GM15510 (cell line): ENCODE results near the gene YTHDC2.

Experiments
- POLR2A ChIP-seq: IDR thresholded peaks from 3 replicates; pipeline ENCODE4 v1.6.1; 2011; ENCODE audit warnings: borderline replicate concordance; ENCODE audit not compliant: insufficient read length; ENCODE audit errors: extremely low read depth

The YTHDC2 gene

DNA sequence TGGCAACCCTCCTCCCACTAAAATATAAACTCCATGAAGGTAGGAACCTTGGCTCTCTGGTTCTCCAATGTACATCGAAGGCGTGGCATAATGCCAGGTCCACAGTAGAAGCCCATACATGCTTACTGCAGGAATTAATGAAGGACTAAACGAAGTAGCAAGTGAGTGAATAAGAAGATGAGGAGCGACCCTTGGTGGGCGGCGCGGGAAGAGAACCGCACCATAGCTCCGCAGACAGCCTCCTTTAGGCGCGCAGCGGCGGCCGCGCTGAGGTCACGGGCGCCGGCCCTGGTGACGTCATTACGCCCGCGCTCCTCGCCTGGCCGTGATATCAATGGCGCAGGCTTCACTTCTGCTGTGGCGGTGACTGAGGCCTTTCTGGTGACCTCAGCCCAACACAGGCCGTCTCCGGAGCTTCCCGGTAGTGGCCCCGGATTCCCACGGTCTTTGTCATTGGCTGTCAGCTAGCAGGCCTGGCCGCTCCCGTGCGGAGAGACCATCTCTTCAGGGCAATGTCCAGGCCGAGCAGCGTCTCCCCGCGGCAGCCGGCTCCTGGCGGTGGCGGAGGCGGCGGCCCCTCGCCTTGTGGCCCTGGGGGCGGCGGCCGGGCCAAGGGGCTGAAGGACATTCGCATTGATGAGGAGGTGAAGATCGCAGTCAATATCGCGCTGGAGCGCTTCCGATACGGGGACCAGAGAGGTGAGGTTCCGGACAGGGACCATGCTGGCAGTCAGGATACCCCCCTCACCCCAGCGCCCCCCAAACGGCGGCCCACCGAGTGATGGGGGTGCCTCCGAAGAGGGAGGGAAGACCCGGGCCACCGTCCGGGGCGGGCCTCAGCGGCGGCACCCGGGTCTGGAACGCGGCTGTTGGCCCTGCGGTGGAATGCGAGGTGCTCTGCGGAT lies at the start of gene YTHDC2:
TSS of gene YTHDC2 (plus strand) at position 311 of the 905 bp plus-strand sequence. CDS start at position 513, 202 bp downstream.
- peak; percentile 89 for TF ChIP-seq POLR2A

DNA sequence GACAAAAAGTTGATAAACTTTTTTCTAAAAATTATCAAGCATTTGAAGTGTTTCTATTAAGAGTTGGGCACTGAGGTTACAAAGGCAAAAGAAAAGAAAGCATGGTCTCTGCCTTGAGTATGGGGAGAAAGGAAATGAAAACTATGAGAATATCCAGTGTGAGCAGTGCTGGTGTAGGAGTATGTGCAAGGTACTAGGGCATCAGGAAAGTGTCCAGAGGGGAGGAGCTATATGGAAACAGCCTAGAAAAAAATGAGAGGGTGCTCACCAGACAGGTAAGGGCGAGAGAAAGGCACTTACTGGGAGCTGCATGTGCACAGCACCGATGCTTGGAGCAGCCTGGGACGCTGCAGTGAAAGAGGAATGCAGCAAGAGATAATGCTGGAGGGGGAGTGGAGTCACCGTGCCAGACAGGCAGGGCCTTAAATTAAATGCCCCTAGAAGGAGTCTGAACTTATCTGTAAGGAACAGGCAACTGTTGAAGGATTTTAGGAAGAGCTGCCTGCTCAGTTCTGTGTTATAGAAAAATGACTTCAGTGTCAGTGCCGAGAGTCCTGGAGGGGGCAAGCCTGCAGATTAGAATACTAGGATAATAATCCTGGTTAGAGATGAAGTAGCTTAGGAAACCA lies 39.3 kb upstream of the YTHDC2 start:
- TF ChIP-seq POLR2A, result no peak

DNA sequence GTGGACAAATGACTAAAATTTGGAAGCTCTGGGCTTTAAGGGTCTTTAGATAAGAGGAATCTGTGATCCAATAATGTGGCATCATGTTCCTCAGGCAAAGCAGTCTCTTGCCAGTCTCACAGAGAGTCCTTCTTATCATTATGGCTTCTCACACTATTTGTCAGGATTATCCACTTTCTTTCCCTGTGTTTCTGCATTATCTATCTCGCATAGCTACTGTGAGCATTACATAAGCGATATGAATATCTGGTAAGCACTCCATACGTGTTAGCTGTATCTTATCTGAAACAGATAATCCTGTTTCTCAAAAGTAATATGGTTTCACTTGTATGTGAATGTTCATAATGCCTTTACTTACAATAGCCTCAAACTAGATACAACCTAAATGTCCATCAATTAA lies 34.8 kb upstream of the YTHDC2 start:
- TF ChIP-seq POLR2A, result no peak

DNA sequence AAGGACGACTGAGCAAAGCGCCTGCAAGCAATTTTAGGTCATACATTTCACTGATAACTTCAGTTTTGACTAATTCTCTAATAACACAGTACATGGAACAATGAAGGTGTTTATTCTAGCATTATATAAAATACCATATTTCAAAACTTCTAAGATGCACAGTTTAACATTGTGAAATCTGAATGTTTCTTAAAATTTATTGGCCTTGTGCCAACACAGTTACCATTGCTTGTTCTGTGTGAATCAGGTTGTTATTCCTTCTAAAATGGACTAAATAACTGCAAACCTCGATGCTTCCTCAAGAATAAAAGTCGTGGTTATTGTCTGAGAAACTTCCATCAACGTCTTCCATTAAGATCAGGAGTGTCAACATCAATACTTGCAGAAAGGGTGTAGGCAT lies 33.3 kb upstream of the YTHDC2 start:
- TF ChIP-seq POLR2A, result no peak

DNA sequence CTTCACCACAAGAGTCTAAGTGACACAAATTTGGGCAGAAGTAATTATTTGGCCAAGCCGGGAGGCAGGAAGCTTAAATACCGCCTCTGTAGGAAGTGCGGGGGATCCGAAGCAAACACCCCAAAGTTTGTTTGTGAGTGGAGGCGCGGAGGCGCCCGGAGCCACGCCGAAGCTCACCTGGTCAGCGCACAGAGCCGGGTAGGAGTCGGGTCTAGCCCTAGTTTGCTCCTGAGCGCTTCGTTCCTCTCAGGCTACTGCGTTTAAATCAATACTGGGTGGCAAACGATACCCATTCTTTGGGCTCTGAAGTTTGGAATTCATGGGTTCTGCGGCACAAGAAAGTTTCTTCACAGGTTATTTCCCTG lies 26.1 kb upstream of the YTHDC2 start:
- no peak for TF ChIP-seq POLR2A

DNA sequence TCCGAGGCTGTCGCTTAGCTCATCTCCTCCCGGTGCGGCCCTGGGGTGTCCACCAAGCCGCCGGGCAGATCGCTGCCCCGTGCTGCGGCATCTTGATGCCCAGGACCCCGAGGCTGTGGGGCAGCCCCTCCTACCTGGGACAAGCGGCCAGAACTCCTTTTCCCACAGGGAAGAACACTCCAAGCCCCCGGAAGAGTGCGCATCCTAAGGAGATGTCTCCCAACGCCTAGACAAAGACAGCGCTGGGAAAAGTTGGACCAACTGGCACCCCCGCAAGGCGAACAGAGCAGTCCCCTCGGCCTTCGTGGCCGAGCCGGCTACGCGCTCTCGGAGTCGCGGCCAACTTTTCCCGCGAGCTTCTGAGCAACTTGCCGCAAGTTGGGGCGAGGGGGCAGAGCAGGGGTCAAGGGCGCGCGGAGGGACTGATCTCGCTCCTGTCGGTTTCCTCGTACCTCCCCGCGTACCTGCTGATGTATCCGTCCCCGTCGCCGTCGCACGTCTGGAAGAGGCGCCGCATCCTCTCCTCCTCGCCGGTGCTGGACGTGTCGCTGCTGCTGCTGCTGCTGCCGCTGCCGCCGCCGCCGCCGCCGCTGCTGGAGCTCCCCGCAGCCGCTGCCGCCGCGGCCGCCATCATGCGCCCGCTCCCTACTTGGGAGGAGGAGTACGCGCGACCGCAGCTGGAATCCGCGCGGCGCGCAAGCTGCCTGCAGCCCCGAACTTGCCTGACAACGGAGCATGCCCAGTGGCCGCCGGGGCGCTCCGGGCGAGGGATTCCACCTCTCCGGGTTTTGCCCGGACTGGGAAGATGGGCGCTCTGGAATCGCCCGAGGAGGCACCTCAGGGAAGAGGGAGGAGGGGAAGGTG lies 25.5 kb upstream of the YTHDC2 start, which contains the start of gene MCC:
TSS of gene MCC (minus strand) at position 673 of the 864 bp plus-strand sequence.
- no peak for TF ChIP-seq POLR2A

DNA sequence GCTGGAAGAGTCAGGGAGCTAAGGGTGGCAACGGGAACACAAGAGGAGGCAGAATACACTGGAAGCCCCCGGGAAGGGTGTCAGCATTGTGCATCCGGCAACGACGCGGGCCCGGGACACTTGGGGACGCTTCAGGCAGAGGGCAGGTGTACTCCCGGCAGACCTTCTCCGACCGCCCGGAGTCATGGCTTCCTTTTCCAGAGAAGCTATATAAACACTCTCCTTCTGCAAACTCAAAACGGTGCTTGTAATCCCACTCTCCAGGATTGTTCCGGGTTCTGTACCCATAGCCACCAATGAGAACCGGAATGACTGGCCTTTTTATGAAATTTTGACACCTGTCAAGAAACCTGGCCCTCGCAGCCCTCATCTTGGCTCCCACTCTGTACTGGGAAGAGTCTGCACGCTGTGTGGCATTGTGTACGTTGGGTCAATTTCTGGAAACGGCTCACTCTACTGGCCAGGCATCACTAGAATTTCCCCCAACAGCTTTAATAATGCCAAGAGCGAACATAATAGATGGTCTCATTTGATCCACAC lies 24.8 kb upstream of the YTHDC2 start:
- no peak for TF ChIP-seq POLR2A

DNA sequence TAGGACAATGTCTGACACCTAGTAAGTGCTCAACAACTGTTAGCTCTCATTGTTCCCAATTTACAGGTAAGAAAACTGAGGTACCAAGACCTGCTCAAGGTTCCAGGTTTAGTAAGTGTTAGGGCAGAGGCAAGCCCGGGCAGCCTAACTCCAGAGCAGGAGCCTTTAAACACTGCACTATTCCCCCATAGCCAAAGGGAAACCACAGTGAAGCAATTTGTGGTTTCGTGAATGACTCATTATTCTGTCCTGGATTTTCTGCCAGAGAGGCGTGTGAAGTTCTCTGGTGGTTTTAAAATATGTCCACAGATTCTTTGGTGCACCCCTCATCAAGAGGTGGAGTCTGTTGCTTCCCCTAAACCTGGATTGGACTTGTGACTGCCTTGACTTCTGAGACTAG lies 24.2 kb upstream of the YTHDC2 start:
- TF ChIP-seq POLR2A, result no peak

DNA sequence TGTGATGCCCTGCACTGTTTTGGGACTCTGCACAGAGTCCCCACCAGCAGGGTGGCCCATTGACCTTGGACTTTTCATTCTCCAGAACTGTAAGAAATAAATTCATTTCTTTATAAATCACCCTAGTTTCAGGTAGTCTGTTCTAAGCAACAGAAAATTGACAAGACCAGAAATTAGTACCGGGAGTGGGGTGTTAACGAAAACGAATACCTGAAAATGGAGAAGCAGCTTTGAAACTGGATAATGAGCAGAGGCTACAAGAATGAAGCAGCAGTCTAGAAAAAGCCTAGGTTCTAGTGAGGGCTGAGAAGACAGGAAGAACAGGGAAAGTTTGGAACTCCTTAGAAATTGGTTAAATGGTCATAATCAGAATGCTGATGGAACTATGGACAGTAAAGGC lies 23.2 kb upstream of the YTHDC2 start:
- no peak for TF ChIP-seq POLR2A

DNA sequence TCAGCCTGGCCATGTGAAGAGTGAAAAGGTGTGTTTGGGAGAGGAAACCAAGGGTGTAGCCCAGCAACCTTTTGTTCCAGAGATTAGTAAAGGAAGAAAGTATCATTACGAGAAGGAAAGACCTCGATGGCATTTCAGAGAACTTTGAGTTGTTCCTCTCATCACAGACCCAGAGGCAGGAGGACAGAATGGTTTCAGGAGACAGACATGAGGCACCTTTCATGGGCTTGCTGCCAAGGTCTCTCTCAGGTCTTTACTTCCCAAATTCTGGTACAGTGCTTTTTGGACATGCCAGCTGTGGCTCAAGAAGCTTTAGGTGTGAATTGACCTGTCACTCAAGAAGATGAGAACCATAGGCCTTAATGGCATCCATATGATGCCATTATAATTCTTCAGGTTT lies 22.5 kb upstream of the YTHDC2 start:
- no peak for TF ChIP-seq POLR2A

DNA sequence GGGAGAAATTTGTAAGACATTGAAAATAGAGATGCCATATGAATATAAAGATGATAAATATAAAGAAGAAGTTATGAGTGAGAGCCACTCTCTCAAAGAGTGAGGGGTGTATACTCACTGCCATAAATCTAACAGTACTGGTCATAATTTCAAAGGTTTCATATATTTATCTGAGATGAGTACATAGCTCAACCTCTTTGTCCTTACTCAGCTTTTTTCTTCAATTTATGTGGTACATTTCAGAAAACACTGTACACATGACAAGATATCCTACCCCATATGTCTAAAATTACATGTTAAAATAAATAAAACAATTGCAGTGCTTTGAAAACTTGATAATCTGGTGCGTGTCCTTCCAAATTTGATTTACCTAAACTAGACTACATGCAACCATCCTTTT lies 20.0 kb upstream of the YTHDC2 start:
- TF ChIP-seq POLR2A, result no peak

DNA sequence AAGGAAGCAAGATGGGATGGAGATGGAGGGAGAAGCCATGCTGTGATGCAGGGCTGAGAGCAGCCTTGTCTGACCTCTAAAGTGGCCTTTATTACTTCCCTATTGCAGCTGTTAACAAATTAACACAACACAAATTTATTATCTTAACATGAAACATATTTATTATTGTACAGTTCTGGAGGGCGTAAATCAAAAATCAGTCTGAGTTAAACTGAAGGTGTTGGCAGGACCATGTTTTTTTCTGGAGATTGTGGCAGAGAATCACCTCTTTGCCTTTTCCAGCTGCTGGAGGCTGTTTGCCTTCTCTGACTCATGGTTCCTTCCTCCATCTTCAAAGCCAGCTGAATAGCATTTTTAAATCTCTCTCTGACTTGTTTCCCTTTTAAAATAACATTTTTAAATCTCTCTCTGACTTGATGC lies 18.1 kb upstream of the YTHDC2 start:
- no peak for TF ChIP-seq POLR2A

DNA sequence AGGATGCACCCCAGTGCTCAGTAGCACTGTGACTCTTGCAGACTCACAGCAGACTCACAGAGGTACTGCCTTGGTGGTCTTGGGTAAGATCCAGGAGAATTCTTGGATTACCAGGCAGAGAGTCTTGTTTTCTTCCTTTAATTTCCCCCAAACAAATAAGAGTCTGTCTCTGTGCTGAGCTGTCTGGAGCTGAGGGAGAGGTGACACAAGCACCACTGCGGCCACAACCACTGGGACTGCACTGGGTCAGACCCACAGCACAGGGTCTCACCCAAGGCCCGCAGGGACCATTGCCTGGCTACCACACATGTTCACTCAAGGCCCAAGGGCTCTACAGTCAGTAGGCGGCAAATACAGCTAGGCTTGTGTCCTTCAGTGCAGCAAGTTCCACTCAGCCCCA lies 11.4 kb upstream of the YTHDC2 start:
- no peak for TF ChIP-seq POLR2A

DNA sequence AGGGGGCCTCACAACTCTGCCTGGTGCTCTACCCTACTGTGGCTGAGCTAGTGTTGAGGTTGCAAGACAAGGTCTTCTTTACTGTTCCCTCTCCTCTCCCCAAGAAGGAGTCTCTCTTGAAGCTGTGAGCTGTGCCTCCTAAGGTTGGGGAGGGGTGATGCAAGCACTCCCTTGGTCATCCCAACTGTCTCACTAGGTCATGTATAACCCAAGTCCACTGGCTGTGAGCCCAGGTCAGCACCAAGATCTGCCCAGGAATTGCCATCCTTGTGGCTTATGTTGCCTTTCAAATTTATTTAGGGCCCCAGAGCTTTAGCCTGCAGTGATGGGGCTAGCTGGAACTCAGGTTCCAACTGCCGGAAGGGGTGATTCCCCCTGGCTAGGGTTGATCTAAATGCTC lies 10.3 kb upstream of the YTHDC2 start:
- no peak for TF ChIP-seq POLR2A

DNA sequence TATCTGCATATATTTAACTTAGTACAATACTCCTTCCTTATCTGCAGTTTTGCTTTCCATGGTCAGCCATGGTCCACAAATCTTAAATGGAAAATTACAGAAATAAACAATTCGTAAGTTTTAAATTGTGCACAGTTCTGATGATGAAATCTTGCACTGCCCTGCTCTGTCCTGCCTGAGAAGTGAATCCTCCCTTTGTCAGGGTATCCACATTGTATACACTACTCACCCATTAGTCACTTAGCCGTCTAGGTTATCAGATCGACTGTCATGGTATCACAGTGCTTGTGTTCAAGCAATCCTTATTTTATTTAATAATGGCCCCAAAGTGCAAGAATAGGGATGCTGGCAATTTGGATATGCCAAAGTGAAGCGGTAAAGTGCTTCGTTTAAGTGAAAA lies 8.3 kb upstream of the YTHDC2 start:
- TF ChIP-seq POLR2A, result no peak
